CD14-positive monocyte (primary cell): Measurements from ENCODE around the gene SLC35E1. TPM values are rescaled to one million over a fixed set of nuclear protein-coding genes. Genes with fewer than 3 reads are reported as not detected.

Source experiments
- DNase-seq, 3 donors: peaks; one replicate each; pipeline ENCODE4 v3.0.0-alpha.2; 2011 to 2022
- H2AFZ ChIP-seq: 2 replicates; pipeline ENCODE4 v1.6.0; 2012; ENCODE audit warnings: mild to moderate bottlenecking, low read depth, low read length, inconsistent platforms; ENCODE audit not compliant: insufficient read depth, poor library complexity, severe bottlenecking
- H3K27ac ChIP-seq, 2 donors: 1 replicate in 1 of 2; 2 replicates in 1 of 2; pipeline ENCODE4 v1.5.1; 2012 to 2013; ENCODE audit warnings: low read length in 2 of 2, control low read depth in 1 of 2, inconsistent platforms in 1 of 2, low read depth in 1 of 2, mild to moderate bottlenecking in 1 of 2
- H3K27me3 ChIP-seq, 2 donors: one replicate each; pipeline versions ENCODE4 v1.6.0 to v1.6.1; 2011 to 2013; ENCODE audit warnings: low read length in 2 of 2; ENCODE audit not compliant: control insufficient read depth in 2 of 2, insufficient read depth in 2 of 2
- H3K36me3 ChIP-seq, 2 donors: replicated peaks in 1 of 2; 1 replicate in 1 of 2; 2 replicates in 1 of 2; pipeline versions ENCODE4 v1.5.1 to v1.6.1; 2012 to 2013; ENCODE audit warnings: low read length in 2 of 2, control low read depth in 1 of 2, inconsistent platforms in 1 of 2, mild to moderate bottlenecking in 1 of 2; ENCODE audit not compliant: insufficient read depth in 2 of 2, control insufficient read depth in 1 of 2
- H3K4me1 ChIP-seq, 2 donors: 1 replicate in 1 of 2; 2 replicates in 1 of 2; pipeline versions ENCODE4 v1.5.1 to v1.6.1; 2012 to 2013; ENCODE audit warnings: low read length in 2 of 2, control low read depth in 1 of 2, inconsistent platforms in 1 of 2, mild to moderate bottlenecking in 1 of 2, moderate library complexity in 1 of 2; ENCODE audit not compliant: insufficient read depth in 2 of 2, control insufficient read depth in 1 of 2
- H3K4me2 ChIP-seq: replicated peaks from 2 replicates; pipeline ENCODE3; 2012; ENCODE audit warnings: low read length, moderate library complexity, mild to moderate bottlenecking; ENCODE audit not compliant: poor library complexity, severe bottlenecking; ENCODE audit errors: extremely low read depth
- H3K4me3 ChIP-seq, 3 experiments: fragments of 200-600 bp in 1 of 3; sonication (generic) in 1 of 3; replicated peaks in 1 of 3; 1 replicate in 2 of 3; 2 replicates in 1 of 3; pipeline ENCODE4 v1.5.1; 2011 to 2013; ENCODE audit warnings: low read length in 3 of 3, mild to moderate bottlenecking in 3 of 3, control low read depth in 2 of 3, low read depth in 2 of 3, inconsistent platforms in 1 of 3, moderate library complexity in 1 of 3
- H3K79me2 ChIP-seq: 2 replicates; pipeline ENCODE4 v1.6.0; 2012; ENCODE audit warnings: mild to moderate bottlenecking, control low read depth, inconsistent platforms, low read length, moderate library complexity; ENCODE audit not compliant: insufficient read depth
- H3K9ac ChIP-seq: 2 replicates; pipeline ENCODE4 v1.6.0; 2017; ENCODE audit warnings: low read length, mild to moderate bottlenecking; ENCODE audit not compliant: insufficient read depth, poor library complexity, severe bottlenecking
- H3K9me3 ChIP-seq, 2 donors: replicated peaks in 1 of 2; 1 replicate in 1 of 2; 2 replicates in 1 of 2; pipeline versions ENCODE4 v1.5.1 to v1.6.1; 2012 to 2013; ENCODE audit warnings: low read length in 2 of 2, control low read depth in 1 of 2; ENCODE audit not compliant: control insufficient read depth in 1 of 2, insufficient read depth in 1 of 2
- H4K20me1 ChIP-seq: 2 replicates; pipeline ENCODE4 v1.6.0; 2012; ENCODE audit warnings: mild to moderate bottlenecking, low read length, control low read depth, moderate library complexity; ENCODE audit not compliant: insufficient read depth
- H3K27ac Mint-ChIP-seq, 7 donors: one replicate each; pipeline ENCODE4 v1.8.0; 2020; ENCODE audit warnings: mild to moderate bottlenecking in 7 of 7, mixed read lengths in 7 of 7, moderate library complexity in 6 of 7, inconsistent platforms in 2 of 7
- H3K27me3 Mint-ChIP-seq, 3 donors: one replicate each; pipeline ENCODE4 v1.8.0; 2021 to 2022; ENCODE audit warnings: low read depth in 3 of 3, mild to moderate bottlenecking in 3 of 3, mixed read lengths in 3 of 3, moderate library complexity in 3 of 3, inconsistent platforms in 1 of 3
- H3K36me3 Mint-ChIP-seq, 2 donors: one replicate each; pipeline ENCODE4 v1.8.0; 2020; ENCODE audit warnings: mixed read lengths in 2 of 2, inconsistent platforms in 1 of 2, mild to moderate bottlenecking in 1 of 2
- H3K4me1 Mint-ChIP-seq: one replicate; pipeline ENCODE4 v1.8.0; 2020; ENCODE audit warnings: mild to moderate bottlenecking, mixed read lengths
- H3K4me3 Mint-ChIP-seq, 2 donors: one replicate each; pipeline ENCODE4 v1.8.0; 2020; ENCODE audit warnings: mild to moderate bottlenecking in 2 of 2, mixed read lengths in 2 of 2, moderate library complexity in 1 of 2
- H3K9me3 Mint-ChIP-seq, 7 donors: one replicate each; pipeline ENCODE4 v1.8.0; 2020 to 2022; ENCODE audit warnings: mixed read lengths in 7 of 7, mild to moderate bottlenecking in 6 of 7, moderate library complexity in 6 of 7, inconsistent platforms in 2 of 7
- CTCF ChIP-seq: fragments of 200-600 bp; IDR thresholded peaks from one replicate; pipeline ENCODE4 v1.8.0; 2022; ENCODE audit warnings: antibody characterized with exemption, mild to moderate bottlenecking
- WGBS: methylation state at CpG from one replicate; pipeline ENCODE4 v1.1.5; 2013; ENCODE audit warnings: missing lambda C conversion rate; ENCODE audit not compliant: insufficient coverage; 5-methylcytosine and 5-hydroxymethylcytosine counted together
- intact Hi-C, 2 donors: fragments of 100-400 bp; cut with micrococcal nuclease; formaldehyde crosslinking; loops; one replicate each; pipeline versions ENCODE4 v1.15.0 to v1.15.1; 2023
- polyA plus RNA-seq, 3 donors: library from polyadenylated mRNA; depleted of rRNA in 1 of 3; unstranded in 2 of 3; stranded (reverse) in 1 of 3; fragments of 300-500 nt in 2 of 3; fragments of >200 nt in 1 of 3; fragmentation: Illumina TruSeq in 2 of 3; gene quantifications; 1 replicate in 2 of 3; 2 replicates in 1 of 3; pipeline ENCODE4 v1.2.3, GENCODE V29; 2012 to 2021

The SLC35E1 gene
- polyA plus RNA-seq, 3 donors, result 12.1 to 28.8 (median 13.5) TPM

GRCh38 chr19:16603090-16603489, 30.9 kb upstream of the SLC35E1 start:
- DNase-seq, result no peak
- Histone ChIP-seq H3K27me3 (no peaks in the 10 kb centered on the region), H3K9ac (no peak overlapping the region), H3K79me2 (peaks cover 100% of the 10 kb centered on the region), H4K20me1 (peaks cover 100% of the 10 kb centered on the region), H2AFZ (no peak overlapping the region), H3K27ac (no peak overlapping the region), H3K4me1 (peaks cover 16 to 20% of the 10 kb centered on the region in 2 donors), H3K9me3 (no peaks in the 10 kb centered on the region), H3K4me3 (no peak overlapping the region), H3K4me2 (no peak overlapping the region), H3K36me3 (peaks cover 0 to 19% of the 10 kb centered on the region in 2 donors)
- Mint-ChIP-seq H3K4me1 (peaks cover 23% of the 10 kb centered on the region), H3K36me3 (peaks cover 10 to 33% of the 10 kb centered on the region in 2 donors), H3K4me3 (no peak overlapping the region), H3K9me3 (no peaks in the 10 kb centered on the region), H3K27me3 (no peaks in the 10 kb centered on the region), H3K27ac (peak overlapping the region in 1 of 7 donors; percentile 8)
- intact Hi-C loops, result no loop called here
- WGBS, result 89% methylated on average over 2 of the region's 3 CpGs
- TF ChIP-seq CTCF, result no peak

DNA sequence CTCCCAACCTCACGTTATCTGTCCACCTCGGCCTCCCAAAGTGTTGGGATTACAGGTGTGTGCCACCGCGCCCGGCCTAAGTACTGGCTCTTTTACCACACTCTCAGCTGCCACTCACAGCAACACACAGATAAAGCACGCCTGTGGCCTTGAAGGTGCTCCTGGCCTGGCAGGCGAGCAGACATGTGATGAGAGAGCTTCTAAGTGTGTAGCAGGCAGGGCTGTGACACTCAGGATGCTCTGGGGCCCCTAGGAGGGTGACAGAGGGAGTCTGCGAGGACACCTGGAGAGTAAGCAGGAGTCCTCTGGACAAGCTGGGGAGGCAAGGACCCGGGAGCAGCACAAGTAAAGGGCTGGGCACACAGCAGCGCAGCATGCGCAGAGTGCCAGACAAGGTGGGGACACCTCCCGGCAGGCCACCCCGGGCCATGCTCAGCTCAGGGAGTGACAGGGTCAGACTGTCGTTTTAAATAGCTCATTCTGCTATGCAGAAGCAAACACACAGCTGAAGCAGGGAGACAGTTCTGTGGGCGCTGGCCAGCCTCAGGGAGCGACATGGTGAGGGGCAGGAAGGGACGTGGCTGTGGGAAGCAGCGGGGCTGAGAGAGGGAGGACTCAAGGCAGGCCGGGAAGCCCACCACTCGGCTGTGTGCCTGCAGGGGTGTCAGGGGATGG, 29.3 kb upstream of the SLC35E1 start:
- H3K27ac Mint-ChIP-seq, result peak overlapping the region in 2 of 7 donors; percentile 26 to 35

More for the DNA sequence above, 29.3 kb upstream of the SLC35E1 start:
- WGBS, result 95% methylated on average over 15 of the region's 20 CpGs
- Mint-ChIP-seq H3K4me3 (no peak overlapping the region), H3K27me3 (no peaks in the 10 kb centered on the region), H3K36me3 (peaks cover 9 to 28% of the 10 kb centered on the region in 2 donors), H3K9me3 (no peaks in the 10 kb centered on the region), H3K4me1 (peaks cover 14% of the 10 kb centered on the region)
- H3K36me3 ChIP-seq, result peaks cover 0 to 16% of the 10 kb centered on the region in 2 donors
- DNase-seq, result no peak
- H3K27me3 ChIP-seq, result no peaks in the 10 kb centered on the region
- no peak overlapping the region for H3K4me3 ChIP-seq
- no peak overlapping the region for H3K9ac ChIP-seq
- no peak for TF ChIP-seq CTCF
- H3K4me1 ChIP-seq, result peaks cover 8 to 12% of the 10 kb centered on the region in 2 donors
- peaks cover 100% of the 10 kb centered on the region for H3K79me2 ChIP-seq
- no peak overlapping the region for H2AFZ ChIP-seq
- intact Hi-C loops, result no loop called here
- H3K27ac ChIP-seq, result no peak overlapping the region
- peaks cover 100% of the 10 kb centered on the region for H4K20me1 ChIP-seq
- H3K9me3 ChIP-seq, result no peaks in the 10 kb centered on the region
- no peak overlapping the region for H3K4me2 ChIP-seq
